Stomach (tissue), 9 donors: ENCODE results near the gene VILL. TPM values are rescaled to one million over a fixed set of nuclear protein-coding genes. Genes with fewer than 3 reads are reported as not detected.

ENCODE experiments used
- DNase-seq, 2 donors: peaks; one replicate each; pipeline versions ENCODE4 v3.0.0 to v3.0.0-alpha.2; 2013 to 2019
- H3K27ac ChIP-seq, 5 donors: fragments of 200-600 bp in 4 of 5; sonication (generic) in 4 of 5; one replicate each; pipeline ENCODE4 v1.5.1; 2013 to 2019; ENCODE audit warnings: mild to moderate bottlenecking in 1 of 5, moderate library complexity in 1 of 5
- H3K27me3 ChIP-seq, 3 donors: fragments of 200-600 bp; sonication (generic); one replicate each; pipeline ENCODE4 v1.5.1; 2017 to 2019; ENCODE audit warnings: mixed run types in 1 of 3
- H3K36me3 ChIP-seq, 4 donors: fragments of 200-600 bp; sonication (generic); 1 replicate in 3 of 4; 2 replicates in 1 of 4; pipeline ENCODE4 v1.5.1; 2016 to 2019
- H3K4me1 ChIP-seq, 4 donors: fragments of 200-600 bp; sonication (generic); one replicate each; pipeline ENCODE4 v1.5.1; 2016 to 2019
- H3K4me3 ChIP-seq, 4 donors: fragments of 200-600 bp; sonication (generic) in 3 of 4; one replicate each; pipeline ENCODE4 v1.5.1; 2016 to 2019; ENCODE audit warnings: mild to moderate bottlenecking in 1 of 4
- H3K9me3 ChIP-seq, 4 donors: fragments of 200-600 bp; sonication (generic); one replicate each; pipeline ENCODE4 v1.5.1; 2016 to 2019
- CTCF ChIP-seq, 7 experiments: fragments of 450-650 bp in 4 of 7; fragments of 200-600 bp in 3 of 7; sonication (generic) in 3 of 7; IDR thresholded peaks; one replicate each; pipeline ENCODE4 v1.5.1; 2016 to 2019; ENCODE audit warnings: antibody characterized with exemption in 7 of 7, control low read depth in 2 of 7, mild to moderate bottlenecking in 1 of 7
- EP300 ChIP-seq: sonication (generic); formaldehyde crosslinking; IDR thresholded peaks from one replicate; pipeline ENCODE4 v1.6.1; 2017; ENCODE audit warnings: antibody characterized with exemption
- POLR2A ChIP-seq, 4 donors: fragments of 450-650 bp; IDR thresholded peaks; one replicate each; pipeline ENCODE4 v1.6.1; 2016; ENCODE audit warnings: antibody characterized with exemption in 4 of 4, control low read depth in 2 of 4, mild to moderate bottlenecking in 1 of 4, moderate library complexity in 1 of 4
- POLR2AphosphoS5 ChIP-seq, 3 donors: sonication (generic); formaldehyde crosslinking; IDR thresholded peaks; one replicate each; pipeline ENCODE4 v1.6.1; 2016; ENCODE audit warnings: antibody characterized with exemption in 3 of 3
- WGBS, 5 donors: extraction: QIAGEN DNeasy Blood & Tissue Kit in 3 of 5; methylation state at CpG; one replicate each; pipeline versions ENCODE4 v1.1.5 to v1.1.7; 2013 to 2018; 5-methylcytosine and 5-hydroxymethylcytosine counted together
- intact Hi-C: fragments of 100-400 bp; cut with DNase I; formaldehyde crosslinking; loops from one replicate; pipeline ENCODE4 v1.15.1; 2023; ENCODE audit warnings: low total_unique reads
- polyA plus RNA-seq, 3 donors: library from polyadenylated mRNA; stranded (reverse); fragments of 200-250 nt; gene quantifications; one replicate each; pipeline ENCODE4 v1.2.3, GENCODE V29; 2013
- total RNA-seq, 5 donors: library from RNA; depleted of rRNA; stranded (reverse); fragments of >200 nt; gene quantifications; one replicate each; pipeline versions ENCODE4 v1.1.0 to v1.2.3, GENCODE V29; 2014 to 2016
- donor health status: healthy with polysubstance abuse.
- donor health status: Bipolar disorder and iron deficiency.
- donor health status: healthy.

Gene VILL
- total and polyA plus RNA-seq, 8 donors: 24.1 to 202 (median 84.2) TPM

DNA sequence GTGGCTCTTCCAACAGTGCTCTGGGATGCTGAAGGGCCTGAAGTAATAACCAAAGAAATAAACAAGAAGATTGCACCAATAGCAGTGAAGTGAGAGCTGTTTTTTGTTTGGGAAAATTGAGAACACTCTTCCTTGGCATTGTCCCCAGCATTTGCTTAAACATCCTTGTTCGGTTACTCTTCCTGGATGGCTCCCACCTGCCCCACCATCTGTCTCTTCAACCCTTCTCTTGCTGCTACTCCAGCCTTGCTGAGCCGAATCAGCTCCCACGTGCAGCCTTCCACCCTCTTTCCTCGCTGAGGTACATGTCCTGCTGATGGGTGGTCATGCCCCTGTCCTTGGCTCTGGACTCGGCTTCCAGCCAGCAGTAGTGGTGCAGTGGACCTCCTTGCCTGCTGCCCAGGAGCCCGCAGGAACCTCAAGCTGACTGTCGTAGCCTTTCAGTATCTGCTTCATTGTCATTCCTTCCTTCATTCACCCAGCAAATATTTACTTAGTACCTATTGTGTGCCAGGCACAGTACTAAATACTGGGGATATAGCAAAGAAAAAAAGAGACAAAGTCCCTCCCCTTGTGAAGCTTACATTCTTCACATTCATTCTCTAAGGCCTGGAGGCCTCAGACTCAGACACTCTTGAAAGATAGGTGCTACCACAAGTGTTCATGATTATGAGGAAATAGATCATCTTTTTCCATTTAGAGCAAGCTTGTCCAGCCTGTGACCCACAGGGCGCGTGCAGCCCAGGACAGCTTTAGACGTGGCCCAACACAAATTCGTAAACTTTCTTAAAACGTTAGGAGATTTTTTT is 17.1 kb upstream of the VILL start:
- intact Hi-C loops: no loop called here
- DNase-seq: peak in 1 of 2 donors; percentile 56
- H3K36me3 ChIP-seq: peaks cover 5 to 60% (median 48%) of the 10 kb centered on the region in 4 donors
- no peak overlapping the region for H3K4me3 ChIP-seq
- peaks cover 28 to 47% (median 31%) of the 10 kb centered on the region in 4 donors for H3K4me1 ChIP-seq
- 62 to 77% (median 70%) methylated on average over 12 of the region's 12 CpGs for WGBS, 5 donors
- no peak for TF ChIP-seq POLR2A (IDR thresholded peaks at IDR 0.05)
- no peaks in the 10 kb centered on the region for H3K9me3 ChIP-seq
- H3K27ac ChIP-seq: peak overlapping the region in 1 of 5 donors; percentile 6
- no peaks in the 10 kb centered on the region for H3K27me3 ChIP-seq

DNA sequence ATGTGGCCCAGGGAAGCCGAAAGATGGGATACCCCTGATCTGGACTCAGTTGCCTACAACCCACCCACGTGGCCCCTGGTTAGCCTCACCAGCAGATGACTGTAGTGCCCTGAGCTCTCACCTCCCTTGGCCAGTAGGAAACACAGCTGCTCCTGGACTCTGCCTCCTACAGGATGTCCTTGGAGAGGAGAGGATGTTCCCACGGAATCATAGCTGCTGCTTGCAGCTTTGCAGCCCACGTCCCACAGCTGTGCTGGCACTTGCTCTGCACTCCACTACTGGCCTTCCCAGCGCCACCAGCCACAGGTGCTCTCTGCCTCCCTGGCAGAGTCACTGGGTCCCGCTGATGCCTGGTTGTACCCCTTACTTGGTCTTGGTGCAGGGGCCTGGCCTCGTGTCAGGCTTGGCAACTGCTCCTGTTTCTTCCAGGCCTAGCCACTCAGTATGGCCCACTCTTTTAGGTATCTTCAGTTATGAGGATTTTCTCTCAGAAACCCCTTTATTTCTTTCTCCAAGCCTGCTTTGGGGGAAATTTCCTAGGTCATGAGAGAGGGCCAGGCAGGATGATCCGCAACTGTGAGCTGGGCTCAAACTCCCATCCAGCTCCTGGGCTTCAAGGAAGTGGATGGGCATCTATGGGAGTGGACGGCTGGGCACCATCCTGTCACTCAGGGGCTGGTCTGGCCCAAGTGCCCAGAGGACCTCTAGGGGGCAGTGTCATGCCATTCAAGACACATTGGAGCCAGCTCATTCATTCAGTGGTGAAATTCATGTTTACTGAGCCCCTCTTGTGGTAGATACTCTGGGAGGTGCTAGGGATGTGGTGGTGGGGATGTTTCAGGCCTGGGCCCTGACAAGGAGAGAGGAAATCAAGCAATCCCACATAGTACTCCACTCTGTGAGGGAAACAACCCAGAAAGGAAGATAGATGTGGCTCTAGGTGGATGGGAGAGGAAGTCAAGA is 16.2 kb upstream of the VILL start:
- WGBS, 5 donors: 59 to 70% (median 64%) methylated on average over 6 to 9 of the region's 9 CpGs
- Histone ChIP-seq H3K27ac (peak overlapping the region in 1 of 5 donors; percentile 6), H3K4me3 (no peak overlapping the region), H3K36me3 (peaks cover 5 to 60% (median 45%) of the 10 kb centered on the region in 4 donors), H3K27me3 (no peaks in the 10 kb centered on the region), H3K9me3 (no peaks in the 10 kb centered on the region), H3K4me1 (peaks cover 21 to 37% (median 24%) of the 10 kb centered on the region in 4 donors)
- intact Hi-C loops: no loop called here
- DNase-seq: peak; percentile 77 to 89
- TF ChIP-seq POLR2A (IDR thresholded peaks at IDR 0.05) (no peak), CTCF (IDR thresholded peaks at IDR 0.05) (peak in 5 of 7 experiments; percentile 28 to 84 (median 73)), EP300 (no peak), POLR2AphosphoS5 (IDR thresholded peaks at IDR 0.05) (peak in 1 of 3 donors; percentile 55)

DNA sequence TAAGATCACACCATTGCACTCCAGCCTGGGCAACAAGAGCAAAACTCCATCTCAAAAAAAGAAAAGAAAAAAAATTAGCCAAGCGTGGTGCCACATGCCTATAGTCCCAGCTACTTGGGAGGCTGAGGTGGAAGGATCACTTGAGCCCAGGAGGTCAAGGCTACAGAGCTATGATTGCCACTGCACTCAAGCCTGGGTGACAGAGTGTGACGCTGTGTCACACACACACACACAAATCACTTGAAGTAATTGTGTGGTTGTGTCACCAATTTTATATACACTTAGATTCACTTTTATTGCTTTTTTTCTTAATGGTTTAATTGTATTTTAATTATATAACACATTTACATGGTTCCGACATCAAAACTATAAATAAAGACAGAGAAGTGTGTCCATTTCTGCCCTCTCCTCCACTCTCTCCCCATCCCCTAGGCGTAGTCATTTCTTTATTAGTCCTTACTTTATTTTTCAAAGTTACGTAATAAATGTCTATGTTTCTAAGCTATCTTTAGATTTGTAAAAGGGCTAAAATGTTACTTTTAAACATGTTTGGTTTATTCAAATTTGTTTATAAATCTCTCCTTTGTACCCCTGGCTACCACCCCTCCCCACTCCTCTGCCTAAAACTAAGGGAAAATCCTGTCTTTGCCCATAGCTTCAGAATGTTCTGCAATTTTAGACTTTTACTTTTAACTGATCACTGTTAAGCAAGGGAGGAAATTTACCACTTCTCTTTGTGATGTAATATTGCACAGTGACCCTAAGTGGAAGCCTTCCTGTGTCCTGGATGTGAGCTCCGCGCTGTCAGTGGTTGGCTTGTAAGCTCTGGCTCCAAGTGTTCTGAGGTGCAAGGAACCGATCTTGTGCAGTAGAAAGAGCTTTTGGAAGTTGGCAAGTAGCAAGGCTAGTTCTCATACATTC is 10.8 kb upstream of the VILL start:
- Histone ChIP-seq H3K27ac (peak overlapping the region in 1 of 5 donors; percentile 21), H3K27me3 (no peaks in the 10 kb centered on the region), H3K4me1 (peaks cover 0 to 7% (median 2%) of the 10 kb centered on the region in 4 donors), H3K4me3 (no peak overlapping the region), H3K9me3 (no peaks in the 10 kb centered on the region), H3K36me3 (peaks cover 19 to 74% (median 63%) of the 10 kb centered on the region in 4 donors)
- TF ChIP-seq POLR2A (IDR thresholded peaks at IDR 0.05) (no peak), CTCF (IDR thresholded peaks at IDR 0.05) (no peak), EP300 (no peak), POLR2AphosphoS5 (IDR thresholded peaks at IDR 0.05) (no peak)
- intact Hi-C loops: no loop called here
- WGBS, 5 donors: 83 to 94% (median 90%) methylated on average over 8 of the region's 8 CpGs
- DNase-seq: no peak

- Histone ChIP-seq H3K4me1 (peaks cover 6 to 14% (median 10%) of the 10 kb centered on the region in 4 donors), H3K27me3 (no peaks in the 10 kb centered on the region), H3K27ac (no peak overlapping the region), H3K4me3 (no peak overlapping the region), H3K9me3 (no peaks in the 10 kb centered on the region), H3K36me3 (peaks cover 21 to 67% (median 58%) of the 10 kb centered on the region in 4 donors)
- 84 to 90% (median 87%) methylated on average over 13 to 14 of the region's 14 CpGs for WGBS, 5 donors
- no peak for DNase-seq
- intact Hi-C loops: no loop called here
- TF ChIP-seq CTCF (IDR thresholded peaks at IDR 0.05) (no peak), EP300 (no peak), POLR2AphosphoS5 (IDR thresholded peaks at IDR 0.05) (no peak), POLR2A (IDR thresholded peaks at IDR 0.05) (no peak)
Measured at GRCh38 chr3:37980462-37981347, 9.9 kb upstream of the VILL start.
